Measurements from ENCODE around the gene PAQR3. TPM values are rescaled to one million over a fixed set of nuclear protein-coding genes. Genes with fewer than 3 reads are reported as not detected.

PAQR3 gene
- total RNA-seq, 1 experiment from 2014 or later = 17.3 TPM

DNA sequence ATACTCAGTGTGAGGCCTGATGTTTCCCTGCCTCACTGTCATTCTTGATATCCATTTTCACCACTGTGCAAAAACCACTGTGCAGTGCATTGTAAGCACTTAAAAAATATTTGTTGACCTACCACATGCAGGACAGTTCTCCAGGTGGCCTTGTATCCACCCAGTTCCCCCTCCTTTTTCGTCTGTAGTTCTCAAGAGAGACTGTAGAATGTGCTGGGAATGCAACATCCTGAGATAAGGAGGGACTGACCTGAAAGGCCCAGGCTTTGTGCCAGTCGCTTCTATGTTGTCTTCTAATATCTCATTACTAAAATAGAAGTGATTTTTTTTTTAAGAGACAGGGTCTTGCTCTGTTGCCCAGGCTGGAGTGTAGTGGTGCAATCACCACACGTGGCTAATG is 21.7 kb upstream of the PAQR3 start:
- CTCF ChIA-PET = no interaction called here
- H3K27me3 ChIP-seq (ENCODE audit: control insufficient read depth, insufficient read depth, low read length) = no peaks in the 10 kb centered on the region
- no peaks in the 10 kb centered on the region for H3K36me3 ChIP-seq (ENCODE audit: control insufficient read depth, insufficient read depth, low read length)
- H3K4me3 ChIP-seq (ENCODE audit: low read depth in 2 of 2, low read length in 2 of 2) = no peak overlapping the region
- no peaks in the 10 kb centered on the region for H3K9me3 ChIP-seq (ENCODE audit: control insufficient read depth, insufficient read depth, low read depth, low read length)
- no peak for DNase-seq (ENCODE audit: low read depth, low spot score)
- in situ Hi-C loops (cut with HindIII; ENCODE audit: low pct_unique_long_range_greater_than_20kb, low sequenced_read_pairs) (no loop called here), intact Hi-C loops (cut with micrococcal nuclease; ENCODE audit: unreplicated experiment) (no loop called here)
- H3K27ac ChIP-seq (ENCODE audit: low read length) = no peak overlapping the region
- POLR2A ChIA-PET = no interaction called here
- no peaks in the 10 kb centered on the region for H3K4me1 ChIP-seq (ENCODE audit: control insufficient read depth, insufficient read depth, low read length)
- no TSS peak for BruUV-seq (replicated peaks)
- ATAC-seq = no peak
- TF ChIP-seq, protein P1, sequence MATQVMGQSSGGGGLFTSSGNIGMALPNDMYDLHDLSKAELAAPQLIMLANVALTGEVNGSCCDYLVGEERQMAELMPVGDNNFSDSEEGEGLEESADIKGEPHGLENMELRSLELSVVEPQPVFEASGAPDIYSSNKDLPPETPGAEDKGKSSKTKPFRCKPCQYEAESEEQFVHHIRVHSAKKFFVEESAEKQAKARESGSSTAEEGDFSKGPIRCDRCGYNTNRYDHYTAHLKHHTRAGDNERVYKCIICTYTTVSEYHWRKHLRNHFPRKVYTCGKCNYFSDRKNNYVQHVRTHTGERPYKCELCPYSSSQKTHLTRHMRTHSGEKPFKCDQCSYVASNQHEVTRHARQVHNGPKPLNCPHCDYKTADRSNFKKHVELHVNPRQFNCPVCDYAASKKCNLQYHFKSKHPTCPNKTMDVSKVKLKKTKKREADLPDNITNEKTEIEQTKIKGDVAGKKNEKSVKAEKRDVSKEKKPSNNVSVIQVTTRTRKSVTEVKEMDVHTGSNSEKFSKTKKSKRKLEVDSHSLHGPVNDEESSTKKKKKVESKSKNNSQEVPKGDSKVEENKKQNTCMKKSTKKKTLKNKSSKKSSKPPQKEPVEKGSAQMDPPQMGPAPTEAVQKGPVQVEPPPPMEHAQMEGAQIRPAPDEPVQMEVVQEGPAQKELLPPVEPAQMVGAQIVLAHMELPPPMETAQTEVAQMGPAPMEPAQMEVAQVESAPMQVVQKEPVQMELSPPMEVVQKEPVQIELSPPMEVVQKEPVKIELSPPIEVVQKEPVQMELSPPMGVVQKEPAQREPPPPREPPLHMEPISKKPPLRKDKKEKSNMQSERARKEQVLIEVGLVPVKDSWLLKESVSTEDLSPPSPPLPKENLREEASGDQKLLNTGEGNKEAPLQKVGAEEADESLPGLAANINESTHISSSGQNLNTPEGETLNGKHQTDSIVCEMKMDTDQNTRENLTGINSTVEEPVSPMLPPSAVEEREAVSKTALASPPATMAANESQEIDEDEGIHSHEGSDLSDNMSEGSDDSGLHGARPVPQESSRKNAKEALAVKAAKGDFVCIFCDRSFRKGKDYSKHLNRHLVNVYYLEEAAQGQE (IDR thresholded peaks at IDR 0.05; ENCODE audit: insufficient read depth in 1 of 2, low read depth in 2 of 2, low read length in 1 of 2) = no peak
- TF ChIP-seq, protein P2, sequence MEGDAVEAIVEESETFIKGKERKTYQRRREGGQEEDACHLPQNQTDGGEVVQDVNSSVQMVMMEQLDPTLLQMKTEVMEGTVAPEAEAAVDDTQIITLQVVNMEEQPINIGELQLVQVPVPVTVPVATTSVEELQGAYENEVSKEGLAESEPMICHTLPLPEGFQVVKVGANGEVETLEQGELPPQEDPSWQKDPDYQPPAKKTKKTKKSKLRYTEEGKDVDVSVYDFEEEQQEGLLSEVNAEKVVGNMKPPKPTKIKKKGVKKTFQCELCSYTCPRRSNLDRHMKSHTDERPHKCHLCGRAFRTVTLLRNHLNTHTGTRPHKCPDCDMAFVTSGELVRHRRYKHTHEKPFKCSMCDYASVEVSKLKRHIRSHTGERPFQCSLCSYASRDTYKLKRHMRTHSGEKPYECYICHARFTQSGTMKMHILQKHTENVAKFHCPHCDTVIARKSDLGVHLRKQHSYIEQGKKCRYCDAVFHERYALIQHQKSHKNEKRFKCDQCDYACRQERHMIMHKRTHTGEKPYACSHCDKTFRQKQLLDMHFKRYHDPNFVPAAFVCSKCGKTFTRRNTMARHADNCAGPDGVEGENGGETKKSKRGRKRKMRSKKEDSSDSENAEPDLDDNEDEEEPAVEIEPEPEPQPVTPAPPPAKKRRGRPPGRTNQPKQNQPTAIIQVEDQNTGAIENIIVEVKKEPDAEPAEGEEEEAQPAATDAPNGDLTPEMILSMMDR (IDR thresholded peaks at IDR 0.05) = no peak
- TF ChIP-seq TCF7L2 (IDR thresholded peaks at IDR 0.05; ENCODE audit: low read depth, low read length) (no peak), SIN3A (IDR thresholded peaks at IDR 0.05; ENCODE audit: borderline replicate concordance, insufficient read depth, low read depth, low read length) (no peak), POLR2AphosphoS5 (IDR thresholded peaks at IDR 0.05; ENCODE audit: low read depth, low read length) (no peak)

DNA sequence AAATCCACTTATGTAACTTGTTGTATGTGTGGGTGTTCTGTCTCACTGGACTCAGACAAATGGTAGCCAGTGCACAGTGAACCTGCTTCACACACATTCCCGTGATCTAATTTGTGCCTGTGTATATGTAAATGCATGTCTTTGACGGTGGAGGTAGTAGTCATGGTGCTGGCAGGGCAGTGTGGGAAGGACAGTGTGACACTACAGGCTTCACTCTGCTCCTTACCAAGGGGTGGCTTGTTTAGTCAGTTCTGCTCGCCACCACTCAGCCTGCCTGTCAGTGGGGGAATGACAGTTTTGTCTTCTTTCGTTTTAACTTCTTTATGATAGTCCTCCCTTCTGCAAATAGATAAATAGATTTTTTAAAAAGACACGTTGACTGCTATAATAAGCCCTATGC is 17.7 kb upstream of the PAQR3 start:
- DNase-seq (ENCODE audit: low read depth, low spot score) (no peak), ATAC-seq (no peak)
- Histone ChIP-seq H3K9me3 (ENCODE audit: control insufficient read depth, insufficient read depth, low read depth, low read length) (no peaks in the 10 kb centered on the region), H3K27me3 (ENCODE audit: control insufficient read depth, insufficient read depth, low read length) (no peaks in the 10 kb centered on the region), H3K36me3 (ENCODE audit: control insufficient read depth, insufficient read depth, low read length) (no peaks in the 10 kb centered on the region), H3K4me3 (ENCODE audit: low read depth in 2 of 2, low read length in 2 of 2) (no peak overlapping the region), H3K4me1 (ENCODE audit: control insufficient read depth, insufficient read depth, low read length) (no peaks in the 10 kb centered on the region), H3K27ac (ENCODE audit: low read length) (no peak overlapping the region)
- ChIA-PET CTCF (no interaction called here), POLR2A (no interaction called here)
- no TSS peak for BruUV-seq (replicated peaks)
- intact Hi-C loops (cut with micrococcal nuclease; ENCODE audit: unreplicated experiment) = no loop called here
- TF ChIP-seq POLR2AphosphoS5 (IDR thresholded peaks at IDR 0.05; ENCODE audit: low read depth, low read length) = no peak
- TF ChIP-seq, protein P1 (IDR thresholded peaks at IDR 0.05; ENCODE audit: insufficient read depth in 1 of 2, low read depth in 2 of 2, low read length in 1 of 2) = no peak
- TF ChIP-seq, protein P2 (IDR thresholded peaks at IDR 0.05) = no peak
- TF ChIP-seq TCF7L2 (IDR thresholded peaks at IDR 0.05; ENCODE audit: low read depth, low read length) = no peak
- TF ChIP-seq SIN3A (IDR thresholded peaks at IDR 0.05; ENCODE audit: borderline replicate concordance, insufficient read depth, low read depth, low read length) = no peak
- in situ Hi-C loops (cut with HindIII; ENCODE audit: low pct_unique_long_range_greater_than_20kb, low sequenced_read_pairs) = no loop called here
